ENCODE results near the gene IFIH1.

The IFIH1 gene

GRCh38 chr2:162282765-162283425, 35.6 kb downstream of the IFIH1 start:
- Histone ChIP-seq H3K4me1 (ENCODE audit: control insufficient read depth in 1 of 2, insufficient read depth in 2 of 2, low read length in 2 of 2) (no peaks in the 10 kb centered on the region), H3K36me3 (ENCODE audit: control insufficient read depth in 1 of 2, insufficient read depth in 2 of 2, low read length in 2 of 2) (peaks cover 30 to 34% of the 10 kb centered on the region in 2 donors)

GRCh38 chr2:162280654-162281053, 37.8 kb downstream of the IFIH1 start:
- Histone ChIP-seq H3K27ac (ENCODE audit: low read length) (no peak overlapping the region), H3K27me3 (ENCODE audit: low read depth, low read length) (no peaks in the 10 kb centered on the region), H3K4me1 (ENCODE audit: control insufficient read depth in 1 of 2, insufficient read depth in 2 of 2, low read length in 2 of 2) (no peaks in the 10 kb centered on the region), H3K9me3 (ENCODE audit: control insufficient read depth in 1 of 2, low read length in 2 of 2) (no peaks in the 10 kb centered on the region), H3K4me3 (ENCODE audit: low read depth in 1 of 2, low read length in 2 of 2) (no peak overlapping the region), H3K36me3 (ENCODE audit: control insufficient read depth in 1 of 2, insufficient read depth in 2 of 2, low read length in 2 of 2) (peaks cover 27 to 29% of the 10 kb centered on the region in 2 donors)

More at GRCh38 chr2:162282765-162283425, 35.6 kb downstream of the IFIH1 start:
- no peak overlapping the region for H3K4me3 ChIP-seq (ENCODE audit: low read depth in 1 of 2, low read length in 2 of 2)
- H3K27ac ChIP-seq (ENCODE audit: low read length), result no peak overlapping the region
- H3K9me3 ChIP-seq (ENCODE audit: control insufficient read depth in 1 of 2, low read length in 2 of 2), result no peaks in the 10 kb centered on the region
- H3K27me3 ChIP-seq (ENCODE audit: low read depth, low read length), result no peaks in the 10 kb centered on the region

GRCh38 chr2:162277381-162277780, 41.1 kb downstream of the IFIH1 start:
- Histone ChIP-seq H3K4me3 (ENCODE audit: low read depth in 1 of 2, low read length in 2 of 2) (no peak overlapping the region), H3K36me3 (ENCODE audit: control insufficient read depth in 1 of 2, insufficient read depth in 2 of 2, low read length in 2 of 2) (peaks cover 12 to 18% of the 10 kb centered on the region in 2 donors), H3K4me1 (ENCODE audit: control insufficient read depth in 1 of 2, insufficient read depth in 2 of 2, low read length in 2 of 2) (no peaks in the 10 kb centered on the region), H3K27ac (ENCODE audit: low read length) (no peak overlapping the region), H3K9me3 (ENCODE audit: control insufficient read depth in 1 of 2, low read length in 2 of 2) (no peaks in the 10 kb centered on the region), H3K27me3 (ENCODE audit: low read depth, low read length) (no peaks in the 10 kb centered on the region)

GRCh38 chr2:162267996-162268395, 50.5 kb downstream of the IFIH1 start:
- H3K36me3 ChIP-seq (ENCODE audit: control insufficient read depth in 1 of 2, insufficient read depth in 2 of 2, low read length in 2 of 2), result peaks cover 0 to 27% of the 10 kb centered on the region in 2 donors

GRCh38 chr2:162267496-162267895, 51.0 kb downstream of the IFIH1 start:
- no peaks in the 10 kb centered on the region for H3K27me3 ChIP-seq (ENCODE audit: low read depth, low read length)
- no peaks in the 10 kb centered on the region for H3K4me1 ChIP-seq (ENCODE audit: control insufficient read depth in 1 of 2, insufficient read depth in 2 of 2, low read length in 2 of 2)
- peaks cover 0 to 27% of the 10 kb centered on the region in 2 donors for H3K36me3 ChIP-seq (ENCODE audit: control insufficient read depth in 1 of 2, insufficient read depth in 2 of 2, low read length in 2 of 2)
- H3K4me3 ChIP-seq (ENCODE audit: low read depth in 1 of 2, low read length in 2 of 2), result no peak overlapping the region
- H3K9me3 ChIP-seq (ENCODE audit: control insufficient read depth in 1 of 2, low read length in 2 of 2), result no peaks in the 10 kb centered on the region
- no peak overlapping the region for H3K27ac ChIP-seq (ENCODE audit: low read length)

More at GRCh38 chr2:162267996-162268395, 50.5 kb downstream of the IFIH1 start:
- no peak overlapping the region for H3K4me3 ChIP-seq (ENCODE audit: low read depth in 1 of 2, low read length in 2 of 2)
- H3K27me3 ChIP-seq (ENCODE audit: low read depth, low read length), result no peaks in the 10 kb centered on the region
- H3K27ac ChIP-seq (ENCODE audit: low read length), result no peak overlapping the region
- H3K9me3 ChIP-seq (ENCODE audit: control insufficient read depth in 1 of 2, low read length in 2 of 2), result no peaks in the 10 kb centered on the region
- H3K4me1 ChIP-seq (ENCODE audit: control insufficient read depth in 1 of 2, insufficient read depth in 2 of 2, low read length in 2 of 2), result no peaks in the 10 kb centered on the region

GRCh38 chr2:162266460-162266760, 52.1 kb downstream of the IFIH1 start:
- Histone ChIP-seq H3K9me3 (ENCODE audit: control insufficient read depth in 1 of 2, low read length in 2 of 2) (no peaks in the 10 kb centered on the region), H3K36me3 (ENCODE audit: control insufficient read depth in 1 of 2, insufficient read depth in 2 of 2, low read length in 2 of 2) (peaks cover 0 to 19% of the 10 kb centered on the region in 2 donors), H3K4me3 (ENCODE audit: low read depth in 1 of 2, low read length in 2 of 2) (no peak overlapping the region), H3K27me3 (ENCODE audit: low read depth, low read length) (no peaks in the 10 kb centered on the region), H3K4me1 (ENCODE audit: control insufficient read depth in 1 of 2, insufficient read depth in 2 of 2, low read length in 2 of 2) (no peaks in the 10 kb centered on the region), H3K27ac (ENCODE audit: low read length) (no peak overlapping the region)

GRCh38 chr2:162265666-162266459, 52.6 kb downstream of the IFIH1 start:
- Histone ChIP-seq H3K27me3 (ENCODE audit: low read depth, low read length) (no peaks in the 10 kb centered on the region), H3K4me1 (ENCODE audit: control insufficient read depth in 1 of 2, insufficient read depth in 2 of 2, low read length in 2 of 2) (no peaks in the 10 kb centered on the region), H3K4me3 (ENCODE audit: low read depth in 1 of 2, low read length in 2 of 2) (no peak overlapping the region), H3K9me3 (ENCODE audit: control insufficient read depth in 1 of 2, low read length in 2 of 2) (no peaks in the 10 kb centered on the region), H3K27ac (ENCODE audit: low read length) (no peak overlapping the region), H3K36me3 (ENCODE audit: control insufficient read depth in 1 of 2, insufficient read depth in 2 of 2, low read length in 2 of 2) (peaks cover 0 to 19% of the 10 kb centered on the region in 2 donors)

GRCh38 chr2:162261032-162261945, 57.2 kb downstream of the IFIH1 start:
- Histone ChIP-seq H3K9me3 (ENCODE audit: control insufficient read depth in 1 of 2, low read length in 2 of 2) (no peaks in the 10 kb centered on the region), H3K36me3 (ENCODE audit: control insufficient read depth in 1 of 2, insufficient read depth in 2 of 2, low read length in 2 of 2) (peaks cover 0 to 5% of the 10 kb centered on the region in 2 donors), H3K4me1 (ENCODE audit: control insufficient read depth in 1 of 2, insufficient read depth in 2 of 2, low read length in 2 of 2) (no peaks in the 10 kb centered on the region), H3K4me3 (ENCODE audit: low read depth in 1 of 2, low read length in 2 of 2) (no peak overlapping the region), H3K27ac (ENCODE audit: low read length) (peak overlapping the region; percentile 22), H3K27me3 (ENCODE audit: low read depth, low read length) (no peaks in the 10 kb centered on the region)

GRCh38 chr2:162258686-162259085, 59.8 kb downstream of the IFIH1 start:
- Histone ChIP-seq H3K27me3 (ENCODE audit: low read depth, low read length) (no peaks in the 10 kb centered on the region), H3K36me3 (ENCODE audit: control insufficient read depth in 1 of 2, insufficient read depth in 2 of 2, low read length in 2 of 2) (no peaks in the 10 kb centered on the region), H3K9me3 (ENCODE audit: control insufficient read depth in 1 of 2, low read length in 2 of 2) (no peaks in the 10 kb centered on the region), H3K4me1 (ENCODE audit: control insufficient read depth in 1 of 2, insufficient read depth in 2 of 2, low read length in 2 of 2) (no peaks in the 10 kb centered on the region), H3K4me3 (ENCODE audit: low read depth in 1 of 2, low read length in 2 of 2) (no peak overlapping the region), H3K27ac (ENCODE audit: low read length) (no peak overlapping the region)

- Histone ChIP-seq H3K27ac (ENCODE audit: low read length) (no peak overlapping the region), H3K9me3 (ENCODE audit: control insufficient read depth in 1 of 2, low read length in 2 of 2) (no peaks in the 10 kb centered on the region), H3K27me3 (ENCODE audit: low read depth, low read length) (no peaks in the 10 kb centered on the region), H3K36me3 (ENCODE audit: control insufficient read depth in 1 of 2, insufficient read depth in 2 of 2, low read length in 2 of 2) (no peaks in the 10 kb centered on the region), H3K4me3 (ENCODE audit: low read depth in 1 of 2, low read length in 2 of 2) (no peak overlapping the region), H3K4me1 (ENCODE audit: control insufficient read depth in 1 of 2, insufficient read depth in 2 of 2, low read length in 2 of 2) (no peaks in the 10 kb centered on the region)
Measured at GRCh38 chr2:162258169-162258568, 60.3 kb downstream of the IFIH1 start.

- H3K9me3 ChIP-seq (ENCODE audit: control insufficient read depth in 1 of 2, low read length in 2 of 2), result no peaks in the 10 kb centered on the region
- H3K27me3 ChIP-seq (ENCODE audit: low read depth, low read length), result no peaks in the 10 kb centered on the region
- no peaks in the 10 kb centered on the region for H3K4me1 ChIP-seq (ENCODE audit: control insufficient read depth in 1 of 2, insufficient read depth in 2 of 2, low read length in 2 of 2)
- no peak overlapping the region for H3K27ac ChIP-seq (ENCODE audit: low read length)
- H3K4me3 ChIP-seq (ENCODE audit: low read depth in 1 of 2, low read length in 2 of 2), result no peak overlapping the region
- no peaks in the 10 kb centered on the region for H3K36me3 ChIP-seq (ENCODE audit: control insufficient read depth in 1 of 2, insufficient read depth in 2 of 2, low read length in 2 of 2)
Measured at GRCh38 chr2:162257425-162257824, 61.1 kb downstream of the IFIH1 start.

All from muscle layer of duodenum (tissue), 2 donors.